ENCODE data around the gene ZFP91. TPM values are rescaled to one million over a fixed set of nuclear protein-coding genes. Genes with fewer than 3 reads are reported as not detected.

Gene ZFP91
- total RNA-seq, 4 donors from 2014 or later = 45.9 to 52.4 (median 47.5) TPM

DNA sequence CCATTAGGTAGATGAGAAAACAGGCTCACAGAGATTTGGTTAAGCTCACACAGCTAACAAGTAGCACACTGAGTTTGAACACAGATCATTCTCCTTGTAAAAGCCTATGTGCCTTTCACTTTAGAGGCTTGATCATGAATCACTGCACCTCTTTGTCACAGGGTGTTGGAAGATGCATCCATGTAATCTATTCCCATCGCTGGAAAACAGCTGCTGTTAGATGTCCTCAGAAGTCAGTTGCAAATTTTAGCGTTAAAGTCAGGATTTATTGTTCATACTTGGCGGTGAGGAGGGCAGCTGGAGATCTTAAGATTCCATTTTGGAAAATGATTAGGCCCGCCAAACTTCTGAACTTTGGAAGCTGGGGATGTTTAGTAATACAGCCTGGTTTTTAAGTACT, 46.2 kb downstream of the ZFP91 start:
- Histone ChIP-seq H3K4me1 (peaks cover 41% of the 10 kb centered on the region), H3K9me3 (no peaks in the 10 kb centered on the region), H3K36me3 (peaks cover 45% of the 10 kb centered on the region), H3K4me3 (no peak overlapping the region), H3K27me3 (no peaks in the 10 kb centered on the region), H3K27ac (no peak overlapping the region)
- DNase-seq (ENCODE audit: low spot score in 2 of 2) = no peak
- 79% methylated on average over 4 of the region's 4 CpGs for WGBS
- TF ChIP-seq EP300 (IDR thresholded peaks at IDR 0.05) (no peak), POLR2AphosphoS5 (IDR thresholded peaks at IDR 0.05) (no peak), POLR2A (IDR thresholded peaks at IDR 0.05) (no peak)
- TF ChIP-seq, protein P1, sequence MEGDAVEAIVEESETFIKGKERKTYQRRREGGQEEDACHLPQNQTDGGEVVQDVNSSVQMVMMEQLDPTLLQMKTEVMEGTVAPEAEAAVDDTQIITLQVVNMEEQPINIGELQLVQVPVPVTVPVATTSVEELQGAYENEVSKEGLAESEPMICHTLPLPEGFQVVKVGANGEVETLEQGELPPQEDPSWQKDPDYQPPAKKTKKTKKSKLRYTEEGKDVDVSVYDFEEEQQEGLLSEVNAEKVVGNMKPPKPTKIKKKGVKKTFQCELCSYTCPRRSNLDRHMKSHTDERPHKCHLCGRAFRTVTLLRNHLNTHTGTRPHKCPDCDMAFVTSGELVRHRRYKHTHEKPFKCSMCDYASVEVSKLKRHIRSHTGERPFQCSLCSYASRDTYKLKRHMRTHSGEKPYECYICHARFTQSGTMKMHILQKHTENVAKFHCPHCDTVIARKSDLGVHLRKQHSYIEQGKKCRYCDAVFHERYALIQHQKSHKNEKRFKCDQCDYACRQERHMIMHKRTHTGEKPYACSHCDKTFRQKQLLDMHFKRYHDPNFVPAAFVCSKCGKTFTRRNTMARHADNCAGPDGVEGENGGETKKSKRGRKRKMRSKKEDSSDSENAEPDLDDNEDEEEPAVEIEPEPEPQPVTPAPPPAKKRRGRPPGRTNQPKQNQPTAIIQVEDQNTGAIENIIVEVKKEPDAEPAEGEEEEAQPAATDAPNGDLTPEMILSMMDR (IDR thresholded peaks at IDR 0.05) = no peak

DNA sequence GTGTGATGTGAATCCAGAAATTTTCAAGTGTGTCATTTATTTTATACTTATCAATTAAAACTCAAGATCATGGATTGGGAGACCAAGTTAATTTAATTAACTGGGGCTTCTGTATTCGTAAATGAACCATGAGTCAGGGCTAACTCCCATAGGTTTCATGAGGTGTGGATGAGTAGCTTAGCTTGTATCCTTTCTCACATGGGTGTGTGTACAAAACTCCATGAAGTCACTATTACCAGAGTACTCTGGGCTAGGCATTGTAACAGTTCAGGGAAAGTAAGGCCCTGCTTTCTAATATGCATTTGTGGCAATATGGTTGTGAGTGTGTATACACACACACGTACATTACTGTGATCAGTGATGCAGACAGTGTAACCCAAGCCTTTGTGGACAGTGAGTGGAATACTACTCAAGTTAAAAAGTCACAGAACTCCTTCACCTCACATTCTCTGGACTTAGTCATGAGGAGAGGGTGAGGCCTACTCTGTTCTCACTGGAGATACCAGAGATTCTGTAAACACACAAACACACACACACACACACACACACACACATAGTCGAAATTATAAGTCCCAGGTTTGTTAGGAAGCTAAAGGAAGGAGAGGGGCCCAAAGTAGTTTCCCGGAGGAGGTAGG, 47.1 kb downstream of the ZFP91 start:
- 93% methylated on average over 4 of the region's 4 CpGs for WGBS
- H3K9me3 ChIP-seq = no peaks in the 10 kb centered on the region
- TF ChIP-seq, protein P1 (IDR thresholded peaks at IDR 0.05) = no peak
- TF ChIP-seq POLR2A (IDR thresholded peaks at IDR 0.05) (no peak), EP300 (IDR thresholded peaks at IDR 0.05) (no peak), POLR2AphosphoS5 (IDR thresholded peaks at IDR 0.05) (no peak)
- no peak for DNase-seq (ENCODE audit: low spot score in 2 of 2)
- H3K27me3 ChIP-seq = no peaks in the 10 kb centered on the region
- peaks cover 41% of the 10 kb centered on the region for H3K4me1 ChIP-seq
- peak overlapping the region; percentile 33 for H3K27ac ChIP-seq
- H3K36me3 ChIP-seq = peaks cover 38% of the 10 kb centered on the region
- H3K4me3 ChIP-seq = no peak overlapping the region

DNA sequence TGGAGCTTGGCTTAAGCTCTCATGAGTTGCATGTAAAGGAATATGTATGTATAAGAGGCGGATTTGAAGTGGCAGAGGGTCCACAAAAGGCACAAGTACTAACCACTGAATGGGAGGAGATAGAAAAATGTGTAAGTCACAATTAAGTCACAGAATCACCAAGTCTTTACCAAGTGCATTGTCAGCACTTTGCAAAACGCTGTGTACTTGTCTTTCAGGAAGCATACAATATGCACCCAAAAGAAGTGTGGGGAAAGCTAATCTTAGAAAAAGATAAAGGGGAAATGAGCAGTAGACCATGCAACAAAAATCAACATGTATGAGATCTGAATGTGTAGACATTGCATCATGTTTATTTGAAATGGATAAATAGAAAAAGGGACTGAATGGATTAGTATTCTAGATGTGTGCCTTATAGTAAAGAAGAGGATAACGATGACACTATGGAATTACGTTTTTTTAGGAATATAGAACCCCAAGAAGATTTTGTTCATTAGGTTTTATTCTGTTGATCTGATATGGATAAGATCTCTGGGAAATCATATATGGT, 48.1 kb downstream of the ZFP91 start:
- 68% methylated on average over 4 of the region's 4 CpGs for WGBS
- peak overlapping the region; percentile 67 for H3K27ac ChIP-seq

DNA sequence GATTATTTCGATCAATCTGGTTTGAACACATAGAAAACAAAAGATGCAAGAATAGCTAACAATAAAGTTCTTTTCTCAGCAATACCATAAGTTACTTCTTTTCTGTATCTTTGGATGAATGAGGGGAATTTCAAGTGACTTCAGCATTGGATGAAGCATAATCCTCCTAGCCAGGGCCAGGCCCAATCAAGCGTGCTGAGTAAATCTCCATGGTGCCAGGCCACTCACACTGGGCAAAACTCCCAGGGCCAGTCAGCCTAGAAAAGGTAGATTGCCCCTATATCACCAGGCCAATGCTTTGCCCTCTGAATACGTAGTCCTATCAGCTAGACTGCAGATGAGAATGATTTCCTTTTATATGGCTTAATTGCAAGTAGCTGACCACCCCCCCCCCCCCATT, 49.6 kb downstream of the ZFP91 start:
- no peaks in the 10 kb centered on the region for H3K27me3 ChIP-seq
- no peak overlapping the region for H3K4me3 ChIP-seq
- peaks cover 28% of the 10 kb centered on the region for H3K4me1 ChIP-seq
- no peak for TF ChIP-seq POLR2AphosphoS5 (IDR thresholded peaks at IDR 0.05)
- TF ChIP-seq POLR2A (IDR thresholded peaks at IDR 0.05) = no peak
- TF ChIP-seq EP300 (IDR thresholded peaks at IDR 0.05) = no peak
- TF ChIP-seq, protein P1 (IDR thresholded peaks at IDR 0.05) = no peak
- no peak for DNase-seq (ENCODE audit: low spot score in 2 of 2)
- H3K9me3 ChIP-seq = no peaks in the 10 kb centered on the region
- H3K27ac ChIP-seq = peak overlapping the region; percentile 67
- peaks cover 22% of the 10 kb centered on the region for H3K36me3 ChIP-seq
- 62% methylated on average over 3 of the region's 3 CpGs for WGBS

More for the DNA sequence above, 48.1 kb downstream of the ZFP91 start:
- no peak for DNase-seq (ENCODE audit: low spot score in 2 of 2)
- no peak for TF ChIP-seq POLR2A (IDR thresholded peaks at IDR 0.05)
- TF ChIP-seq EP300 (IDR thresholded peaks at IDR 0.05) = no peak
- TF ChIP-seq POLR2AphosphoS5 (IDR thresholded peaks at IDR 0.05) = no peak
- TF ChIP-seq, protein P1 (IDR thresholded peaks at IDR 0.05) = no peak
- H3K9me3 ChIP-seq = no peaks in the 10 kb centered on the region
- peaks cover 34% of the 10 kb centered on the region for H3K36me3 ChIP-seq
- H3K4me3 ChIP-seq = no peak overlapping the region
- H3K27me3 ChIP-seq = no peaks in the 10 kb centered on the region
- H3K4me1 ChIP-seq = peaks cover 33% of the 10 kb centered on the region

DNA sequence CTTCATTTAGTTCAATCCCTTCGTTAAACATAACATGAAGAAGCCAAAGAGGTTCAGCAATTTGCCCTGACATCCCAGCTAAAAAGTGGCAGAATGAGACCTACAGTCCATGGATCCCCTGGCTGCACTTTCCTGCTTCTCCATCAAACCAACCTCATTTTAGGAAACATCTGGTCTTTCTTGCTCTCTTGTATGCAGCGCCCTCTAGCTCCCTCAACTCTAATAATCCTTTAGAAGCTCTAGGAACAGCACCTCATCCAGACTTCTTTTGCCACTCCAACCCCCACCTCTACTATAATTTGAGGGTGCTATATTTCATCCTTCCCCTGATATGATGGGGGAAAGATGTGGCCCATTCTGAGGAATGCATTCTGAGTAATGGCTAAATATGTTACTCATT, 51.0 kb downstream of the ZFP91 start:
- peaks cover 28% of the 10 kb centered on the region for H3K4me1 ChIP-seq
- no peak for DNase-seq (ENCODE audit: low spot score in 2 of 2)
- TF ChIP-seq POLR2A (IDR thresholded peaks at IDR 0.05) (no peak), POLR2AphosphoS5 (IDR thresholded peaks at IDR 0.05) (no peak), EP300 (IDR thresholded peaks at IDR 0.05) (no peak)
- TF ChIP-seq, protein P1 (IDR thresholded peaks at IDR 0.05) = peak in 1 of 2 donors; percentile 56
- no peak overlapping the region for H3K4me3 ChIP-seq
- peaks cover 8% of the 10 kb centered on the region for H3K36me3 ChIP-seq
- no peaks in the 10 kb centered on the region for H3K9me3 ChIP-seq
- no peaks in the 10 kb centered on the region for H3K27me3 ChIP-seq
- H3K27ac ChIP-seq = no peak overlapping the region
- 22% methylated on average over 2 of the region's 2 CpGs for WGBS
